Measurements from ENCODE around the gene RHOT1. TPM values are rescaled to one million over a fixed set of nuclear protein-coding genes. Genes with fewer than 3 reads are reported as not detected.
"Not testable (repeated sequence)": the region's sequence is repeated elsewhere in the genome, so short reads cannot be mapped to it uniquely, and the experiment has no call there.

RHOT1 gene
- 48.9 and 49.2 TPM in 2 replicates for total RNA-seq (2014; rRNA removed; shearing (Covaris generic))

DNA sequence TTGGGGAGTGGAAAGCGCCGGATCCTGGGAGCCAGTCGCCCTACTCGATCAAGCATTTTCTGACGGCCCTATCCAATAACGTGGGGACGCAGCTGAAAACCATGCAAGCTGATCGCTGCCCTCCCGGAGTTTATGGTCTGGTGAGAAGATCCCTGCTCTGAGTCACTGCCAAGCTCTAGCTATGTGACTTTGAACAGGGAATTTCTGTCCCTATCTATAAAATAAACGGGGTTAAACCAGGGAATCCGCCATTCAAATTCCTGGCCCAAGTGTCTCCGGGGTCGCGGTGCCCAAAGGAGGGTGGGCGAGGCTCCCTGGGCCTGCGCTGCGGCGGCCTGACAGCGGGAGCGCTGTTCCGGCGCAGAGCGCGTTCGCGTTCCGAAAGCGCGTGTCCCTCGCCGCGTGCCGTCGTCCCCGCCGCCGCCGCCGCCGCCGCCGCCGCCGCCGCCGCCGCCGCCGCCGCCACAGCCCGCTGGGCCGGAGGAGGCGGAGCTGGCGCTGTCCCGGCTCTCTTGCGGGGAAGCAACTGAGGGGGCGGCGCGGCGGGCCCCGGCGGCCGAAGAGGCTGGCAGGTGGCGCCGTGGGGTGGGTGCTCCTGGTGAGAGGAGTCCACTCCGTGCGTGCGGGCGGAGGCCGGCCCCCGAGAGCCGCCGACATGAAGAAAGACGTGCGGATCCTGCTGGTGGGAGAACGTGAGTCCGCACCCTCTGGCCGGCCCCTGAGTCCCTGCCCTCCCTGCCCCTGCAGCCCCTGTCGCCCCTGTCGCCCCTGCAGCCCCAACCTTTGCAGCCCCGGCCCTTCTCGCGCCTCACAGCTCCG lies at the start of gene RHOT1:
TSS of gene RHOT1 (plus strand) at position 465 of the 819 bp plus-strand sequence. CDS start at position 656, 191 bp downstream.
- no peaks in the 10 kb centered on the region for H3K36me3 ChIP-seq
- 0 out of 2 replicates have a peak, but pooled peaks cover 2% of the 10 kb centered on the region for H3K4me1 ChIP-seq
- DNase-seq, result peak; percentile 82 to 91
- peak within 1 kb of the TSS; percentile 78 for H3K27ac ChIP-seq
- H3K4me3 ChIP-seq, result peak within 1 kb of the TSS; percentile 97
- H3K27me3 ChIP-seq, result no peaks in the 10 kb centered on the region
- H3K9me3 ChIP-seq (replicated peaks), result no peaks in the 10 kb centered on the region

DNA sequence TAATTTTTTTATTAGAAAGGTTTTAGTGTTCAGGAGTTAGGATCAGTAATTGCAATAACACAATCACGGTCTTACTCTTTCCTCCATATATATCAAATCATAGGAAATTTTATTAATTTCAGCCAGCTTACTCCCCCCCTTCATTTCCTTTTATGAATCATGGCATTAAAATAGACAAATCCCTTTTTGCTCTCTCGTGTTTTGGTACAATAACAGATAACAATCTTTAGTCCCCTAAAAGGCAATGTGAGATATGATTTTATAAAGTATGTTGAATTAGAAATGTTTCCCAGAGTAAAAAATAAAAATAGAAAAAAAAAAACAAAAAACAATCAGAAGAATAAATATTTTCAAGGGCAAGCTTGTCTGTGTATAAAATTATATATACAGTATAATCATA lies 42.6 kb upstream of the RHOT1 start:
- H3K27me3 ChIP-seq, result no peaks in the 10 kb centered on the region
- H3K27ac ChIP-seq, result no peak overlapping the region
- no peak for DNase-seq
- no peaks in the 10 kb centered on the region for H3K36me3 ChIP-seq
- no peaks in the 10 kb centered on the region for H3K4me1 ChIP-seq
- no peak overlapping the region for H3K4me3 ChIP-seq
- H3K9me3 ChIP-seq (replicated peaks), result 0 out of 2 replicates have a peak, but pooled peaks cover 2% of the 10 kb centered on the region

DNA sequence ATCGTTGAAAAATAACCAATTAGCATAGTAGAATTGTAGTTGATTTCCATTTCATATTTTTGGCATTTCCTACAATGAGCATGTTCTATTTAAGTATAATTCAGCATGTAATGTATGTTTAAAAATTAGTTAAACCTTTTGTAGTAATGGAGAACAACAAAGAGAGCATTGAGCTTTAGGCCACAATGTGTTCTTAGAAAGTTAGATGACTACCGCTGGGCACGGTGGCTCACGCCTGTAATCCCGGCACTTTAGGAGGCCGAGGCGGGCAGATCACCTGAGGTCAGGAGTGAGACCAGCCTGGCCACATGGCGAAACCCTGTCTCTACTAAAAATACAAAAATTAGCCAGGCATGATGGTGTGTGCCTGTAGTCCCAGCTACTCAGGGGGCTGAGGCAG lies 42.0 kb upstream of the RHOT1 start:
- not testable (repeated sequence) for DNase-seq; H3K27ac ChIP-seq; H3K36me3 ChIP-seq; H3K4me3 ChIP-seq; H3K4me1 ChIP-seq; H3K27me3 ChIP-seq; H3K9me3 ChIP-seq (replicated peaks)

DNA sequence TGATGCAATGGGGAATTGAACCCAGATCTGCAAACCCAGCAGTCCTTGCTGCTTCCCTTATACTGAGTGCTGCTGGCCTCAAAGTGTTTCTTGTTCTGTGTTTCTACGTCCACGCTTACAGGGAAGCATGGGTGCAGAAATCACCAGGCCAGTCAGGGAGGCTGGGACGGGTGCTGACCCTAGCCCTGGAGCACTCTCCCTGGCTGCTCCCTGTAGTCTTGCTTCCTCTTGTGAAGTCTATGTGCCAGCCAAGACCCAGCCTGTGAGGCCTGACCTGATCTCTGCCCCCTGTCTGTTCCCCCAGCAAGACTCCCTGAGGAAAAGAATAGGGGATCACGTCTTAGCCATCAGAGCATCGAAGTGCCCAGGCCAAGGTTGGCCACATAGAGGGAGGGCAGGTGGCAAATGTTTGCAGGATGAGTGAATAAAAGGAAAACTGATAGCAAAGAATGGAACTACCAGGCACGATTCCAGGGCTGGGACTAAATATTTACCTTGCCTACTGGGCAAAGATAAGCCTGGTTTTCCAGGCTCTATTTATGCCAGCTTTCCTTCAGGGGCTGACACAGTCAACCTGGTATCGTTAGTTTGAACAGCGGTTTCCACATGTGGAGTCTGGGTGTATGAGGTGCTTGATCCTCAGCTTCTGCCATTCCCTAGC lies 41.2 kb upstream of the RHOT1 start:
- DNase-seq, result no peak
- no peaks in the 10 kb centered on the region for H3K36me3 ChIP-seq

DNA sequence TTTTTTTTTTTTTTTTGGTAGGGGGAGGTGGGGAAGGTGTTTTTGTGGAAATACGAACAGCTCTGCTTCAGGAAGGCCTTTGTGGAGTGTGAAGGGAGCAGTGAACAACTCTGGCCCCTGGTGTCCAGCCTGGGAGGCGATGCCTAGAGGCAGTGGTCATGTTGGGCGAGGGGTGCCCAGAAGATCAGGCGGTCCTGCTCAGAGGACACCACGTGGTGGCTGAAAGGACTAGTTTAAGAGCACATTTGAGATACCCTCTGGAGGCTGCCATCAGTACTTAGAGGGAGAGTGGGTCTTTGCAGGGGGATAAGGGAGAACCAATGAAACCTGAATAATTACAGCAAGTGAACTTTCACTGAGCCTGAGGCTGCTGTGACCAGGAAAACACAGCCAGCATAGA lies 40.1 kb upstream of the RHOT1 start:
- no peak overlapping the region for H3K27ac ChIP-seq
- H3K4me3 ChIP-seq, result no peak overlapping the region
- peaks cover 2% of the 10 kb centered on the region; the same call in 1 of the 2 replicates for H3K9me3 ChIP-seq (replicated peaks)
- no peaks in the 10 kb centered on the region for H3K4me1 ChIP-seq
- H3K27me3 ChIP-seq, result no peaks in the 10 kb centered on the region; the same call in 1 of the 2 replicates
- DNase-seq, result no peak
- no peaks in the 10 kb centered on the region for H3K36me3 ChIP-seq

More for the DNA sequence above, 41.2 kb upstream of the RHOT1 start:
- Histone ChIP-seq H3K4me1 (no peaks in the 10 kb centered on the region), H3K4me3 (no peak overlapping the region), H3K27ac (no peak overlapping the region), H3K27me3 (no peaks in the 10 kb centered on the region), H3K9me3 (replicated peaks) (0 out of 2 replicates have a peak, but pooled peaks cover 2% of the 10 kb centered on the region)

DNA sequence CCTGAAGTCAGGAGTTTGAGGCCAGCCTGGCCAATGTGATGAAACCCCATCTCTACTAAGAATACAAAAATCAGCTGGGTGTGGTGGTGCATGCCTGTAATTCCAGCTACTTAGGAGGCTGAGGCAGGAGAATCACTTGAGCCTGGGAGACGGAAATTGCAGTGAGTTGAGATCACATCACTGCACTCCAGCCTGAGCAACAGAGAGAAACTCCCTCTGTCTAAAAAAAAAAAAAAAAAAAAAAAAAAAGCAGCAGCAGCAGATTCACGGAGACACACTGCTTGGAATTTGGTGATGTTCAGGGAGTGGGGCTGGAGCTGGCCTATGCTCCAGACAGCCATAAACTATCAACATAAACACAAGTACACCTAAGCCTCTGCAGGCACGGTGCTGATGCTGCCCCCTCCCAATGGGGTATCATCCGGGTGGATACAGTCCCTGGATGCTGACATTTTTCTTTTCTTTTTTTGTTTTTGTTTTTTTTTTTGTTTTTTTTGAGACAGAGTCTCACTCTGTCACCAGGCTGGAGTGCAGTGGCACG lies 39.6 kb upstream of the RHOT1 start:
- H3K27me3 ChIP-seq, result no peaks in the 10 kb centered on the region; the same call in 1 of the 2 replicates
- H3K27ac ChIP-seq, result no peak overlapping the region
- no peaks in the 10 kb centered on the region for H3K36me3 ChIP-seq
- no peak overlapping the region for H3K4me3 ChIP-seq
- no peak for DNase-seq
- H3K9me3 ChIP-seq (replicated peaks), result peaks cover 2% of the 10 kb centered on the region; the same call in 1 of the 2 replicates
- H3K4me1 ChIP-seq, result no peaks in the 10 kb centered on the region

DNA sequence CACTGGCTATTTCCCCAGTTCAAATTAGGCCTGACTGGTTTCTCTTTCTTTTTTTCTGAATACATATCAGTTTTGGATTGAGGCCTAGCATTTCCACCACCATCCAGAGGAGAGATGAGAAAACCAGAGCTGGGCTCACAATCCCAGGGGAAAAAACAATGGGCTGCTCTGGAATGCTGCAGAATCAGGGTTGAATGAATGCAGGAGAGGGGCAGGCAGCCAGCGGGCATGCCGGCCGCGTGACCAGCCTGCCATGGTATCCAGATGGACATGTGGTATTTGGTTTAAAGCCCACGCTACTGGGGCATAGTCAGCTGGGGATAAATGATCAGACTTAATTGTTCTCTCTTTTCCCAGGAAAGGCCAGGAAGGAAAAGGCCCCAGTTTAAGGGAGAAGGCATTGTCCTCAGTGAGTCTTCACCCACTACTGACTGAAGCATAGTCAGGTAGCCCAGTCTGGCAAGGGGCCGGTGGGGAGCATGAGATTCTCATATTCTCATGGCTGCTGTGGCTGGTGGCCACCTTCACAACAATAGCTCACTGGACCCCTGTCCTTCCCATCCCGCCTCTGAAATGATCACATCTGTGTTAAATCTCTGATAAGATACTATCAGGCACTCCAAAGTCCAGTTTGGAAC lies 38.7 kb upstream of the RHOT1 start:
- Histone ChIP-seq H3K4me3 (no peak overlapping the region), H3K36me3 (no peaks in the 10 kb centered on the region), H3K9me3 (replicated peaks) (peaks cover 2% of the 10 kb centered on the region; the same call in 1 of the 2 replicates), H3K27ac (no peak overlapping the region), H3K4me1 (no peaks in the 10 kb centered on the region), H3K27me3 (no peaks in the 10 kb centered on the region; the same call in 1 of the 2 replicates)
- no peak for DNase-seq

DNA sequence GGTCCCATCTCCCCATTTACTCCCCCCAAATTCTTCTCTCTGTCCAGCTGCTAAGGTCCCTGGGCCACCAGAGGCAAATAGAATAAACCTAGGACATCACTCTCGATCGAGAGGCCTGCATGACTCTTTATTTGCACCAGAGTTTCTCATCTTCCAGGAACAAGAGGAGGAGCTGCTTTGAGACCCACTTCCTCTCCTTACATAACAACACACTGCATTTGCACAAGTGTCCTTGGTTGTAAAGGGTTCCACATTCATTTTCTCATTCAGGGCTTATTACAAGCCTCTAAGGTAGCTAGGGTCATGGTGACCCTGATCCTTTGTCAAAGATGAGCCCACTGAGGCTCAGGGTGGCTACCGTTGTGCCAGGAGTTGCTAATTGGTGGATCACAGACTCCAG lies 38.1 kb upstream of the RHOT1 start:
- no peaks in the 10 kb centered on the region for H3K4me1 ChIP-seq
- H3K27me3 ChIP-seq, result no peaks in the 10 kb centered on the region; the same call in 1 of the 2 replicates
- peaks cover 2% of the 10 kb centered on the region; the same call in 1 of the 2 replicates for H3K9me3 ChIP-seq (replicated peaks)
- H3K36me3 ChIP-seq, result no peaks in the 10 kb centered on the region
- no peak overlapping the region for H3K4me3 ChIP-seq
- no peak overlapping the region for H3K27ac ChIP-seq
- no peak for DNase-seq

DNA sequence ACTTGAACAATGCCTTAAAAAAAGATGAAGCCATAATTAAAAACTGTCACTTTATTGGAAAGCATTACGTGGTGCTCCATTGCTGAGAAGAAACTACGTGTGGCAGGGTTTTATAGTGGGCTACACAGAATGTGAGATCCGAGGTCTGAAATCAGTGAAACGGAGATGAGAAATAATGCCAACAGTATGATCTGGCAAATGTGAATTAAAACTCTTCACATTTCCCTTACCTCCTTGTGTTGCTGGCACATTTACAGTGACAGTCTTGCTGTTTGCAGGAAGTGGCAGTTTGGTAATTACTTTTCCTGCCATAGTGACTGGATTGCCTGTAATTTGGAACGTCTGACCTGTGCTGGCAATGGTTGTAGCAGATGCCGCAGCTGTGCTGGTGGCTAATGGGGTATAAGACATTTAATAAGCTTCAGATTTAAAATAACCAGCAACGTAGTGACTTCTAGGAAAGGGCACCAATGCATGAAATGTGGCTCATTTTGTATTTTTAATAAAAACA lies 35.8 kb upstream of the RHOT1 start:
- not testable (repeated sequence) for H3K4me1 ChIP-seq; H3K4me3 ChIP-seq; H3K36me3 ChIP-seq; H3K27ac ChIP-seq; DNase-seq; H3K9me3 ChIP-seq (replicated peaks); H3K27me3 ChIP-seq

DNA sequence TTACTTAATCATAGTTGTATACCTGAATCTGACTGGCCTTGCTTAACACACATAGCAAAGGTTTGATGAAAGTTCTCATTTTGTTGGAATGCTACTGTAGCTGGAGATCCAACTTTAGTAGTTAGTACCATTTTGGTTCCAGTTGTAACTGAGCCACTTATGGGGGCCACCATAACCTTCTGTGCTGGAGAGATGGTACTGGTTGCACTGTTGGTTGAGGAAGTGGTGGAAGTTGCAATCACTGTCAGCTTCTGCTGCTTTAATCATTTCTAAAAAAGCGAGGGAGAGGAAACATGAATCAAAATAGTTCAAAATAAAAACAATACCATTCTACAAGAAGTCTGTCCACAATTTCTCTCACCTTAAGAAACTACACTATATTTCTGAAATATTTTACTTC lies 35.1 kb upstream of the RHOT1 start:
- not testable (repeated sequence) for H3K4me3 ChIP-seq; H3K36me3 ChIP-seq; H3K27ac ChIP-seq; H3K9me3 ChIP-seq (replicated peaks); DNase-seq; H3K27me3 ChIP-seq
- peaks cover 11% of the 10 kb centered on the region; the same call in 1 of the 2 replicates for H3K4me1 ChIP-seq

DNA sequence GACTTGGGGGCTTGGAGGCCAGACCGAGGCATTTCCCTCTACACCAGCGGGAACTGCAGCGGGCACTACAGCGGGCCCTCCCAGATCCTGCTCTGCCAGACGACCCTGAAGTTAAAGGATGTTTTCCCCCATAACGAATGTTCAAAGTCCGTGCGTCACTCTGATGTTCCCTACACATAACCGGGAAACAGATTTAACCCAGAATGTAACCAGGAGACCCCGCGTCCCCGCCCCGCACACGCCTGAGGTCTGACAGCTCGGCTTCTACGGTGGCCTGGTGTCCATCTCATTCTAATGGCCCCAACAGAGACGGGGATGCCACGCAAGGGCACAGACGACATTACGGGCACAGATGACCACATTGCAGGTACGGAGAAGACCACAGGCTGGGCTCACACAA lies 31.7 kb upstream of the RHOT1 start:
- Histone ChIP-seq H3K27ac (no peak overlapping the region), H3K36me3 (no peaks in the 10 kb centered on the region), H3K27me3 (no peaks in the 10 kb centered on the region; the same call in 1 of the 2 replicates), H3K4me3 (no peak overlapping the region), H3K4me1 (peaks cover 11% of the 10 kb centered on the region; the same call in 1 of the 2 replicates), H3K9me3 (replicated peaks) (peaks cover 2% of the 10 kb centered on the region; the same call in 1 of the 2 replicates)
- DNase-seq, result no peak

DNA sequence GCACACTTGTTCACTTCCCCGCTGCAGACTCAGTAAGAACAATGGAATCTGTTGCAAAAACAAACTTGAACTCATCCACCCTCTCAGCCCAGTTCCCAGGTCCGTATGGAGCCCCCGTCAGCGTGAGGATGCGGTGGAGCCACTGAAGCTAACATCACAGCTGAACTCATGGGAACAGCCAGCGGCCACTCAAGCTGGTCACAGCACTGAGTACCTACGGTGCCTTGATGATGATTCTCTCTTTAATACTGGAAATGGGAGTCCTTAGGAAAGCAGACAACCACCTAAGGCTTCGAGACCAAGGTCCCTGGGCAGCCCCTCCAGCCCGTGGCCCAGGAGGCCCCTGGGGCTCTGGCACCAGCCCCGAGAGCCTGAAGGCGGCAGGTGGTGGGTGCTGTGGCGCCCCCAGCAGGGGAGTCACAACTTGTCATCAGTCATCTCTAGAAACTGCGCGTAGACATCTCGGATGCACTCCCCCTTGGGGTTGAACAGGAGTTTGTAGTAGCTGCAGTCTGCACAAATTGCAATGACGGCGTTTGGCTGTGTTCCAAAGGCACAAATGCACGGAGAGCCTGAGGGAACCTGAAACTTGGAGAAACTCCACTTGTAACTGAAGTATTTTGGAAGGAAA lies 31.0 kb upstream of the RHOT1 start:
- peak; percentile 80 to 86 for DNase-seq
- Histone ChIP-seq H3K27ac (no peak overlapping the region), H3K4me3 (no peak overlapping the region), H3K4me1 (peaks cover 11% of the 10 kb centered on the region; the same call in 1 of the 2 replicates), H3K36me3 (no peaks in the 10 kb centered on the region), H3K9me3 (replicated peaks) (peaks cover 2% of the 10 kb centered on the region; the same call in 1 of the 2 replicates), H3K27me3 (no peaks in the 10 kb centered on the region; the same call in 1 of the 2 replicates)

DNA sequence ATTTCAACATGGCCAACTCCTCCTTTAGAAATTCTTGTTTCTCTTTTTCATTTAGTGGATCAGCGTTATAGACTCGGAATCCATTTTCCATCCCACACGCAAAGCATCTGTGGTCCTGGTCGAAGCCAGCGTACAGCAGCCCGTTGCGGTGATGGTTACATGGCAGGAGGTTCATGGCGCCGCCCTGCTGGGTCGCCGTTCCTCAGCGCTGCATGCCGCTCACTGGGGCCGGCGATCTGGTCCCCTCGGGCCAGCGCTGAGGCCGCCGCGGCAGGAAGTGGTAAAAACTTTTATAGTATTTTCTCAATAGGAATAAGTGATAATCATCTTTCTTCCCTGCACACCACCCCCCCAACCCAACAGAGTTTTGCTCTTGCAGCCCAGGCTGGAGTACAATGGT lies 29.9 kb upstream of the RHOT1 start:
- Histone ChIP-seq H3K9me3 (replicated peaks) (0 out of 2 replicates have a peak, but pooled peaks cover 2% of the 10 kb centered on the region), H3K27me3 (no peaks in the 10 kb centered on the region), H3K4me3 (no peak overlapping the region), H3K36me3 (no peaks in the 10 kb centered on the region), H3K4me1 (peaks cover 11% of the 10 kb centered on the region; the same call in 1 of the 2 replicates), H3K27ac (no peak overlapping the region)
- no peak for DNase-seq

DNA sequence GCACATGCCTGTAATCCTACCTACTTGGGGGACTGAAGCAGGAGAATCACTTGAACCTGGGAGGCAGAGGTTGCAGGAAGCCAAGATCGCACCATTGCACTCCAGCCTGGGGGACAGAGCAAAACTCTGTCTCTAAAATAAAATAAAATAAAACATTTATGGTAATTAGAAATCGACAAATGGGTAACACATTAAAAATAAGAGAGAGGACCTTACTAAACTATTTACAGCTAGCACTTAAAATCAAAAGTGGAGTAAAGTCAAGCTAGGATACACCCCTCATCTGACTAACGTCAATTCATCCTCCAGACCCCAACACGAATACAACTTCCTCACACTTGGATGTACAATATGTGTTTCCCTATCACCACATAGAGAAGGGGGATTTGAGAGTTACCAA lies 27.8 kb upstream of the RHOT1 start:
- Histone ChIP-seq H3K36me3 (no peaks in the 10 kb centered on the region), H3K4me1 (peaks cover 11% of the 10 kb centered on the region; the same call in 1 of the 2 replicates), H3K27me3 (no peaks in the 10 kb centered on the region), H3K27ac (no peak overlapping the region), H3K9me3 (replicated peaks) (0 out of 2 replicates have a peak, but pooled peaks cover 2% of the 10 kb centered on the region), H3K4me3 (no peak overlapping the region)
- DNase-seq, result no peak
